ENCODE measurements around the gene CYP2C8. TPM values are rescaled to one million over a fixed set of nuclear protein-coding genes. Genes with fewer than 3 reads are reported as not detected.

Gene CYP2C8
- total and polyA plus RNA-seq, 2 experiments from 2014 or later: 1.2 to 4.1 TPM

GRCh38 chr10:95077556-95077955 lies 8.3 kb upstream of the CYP2C8 start (continued):
- TF ChIP-seq CTCF (conservative IDR thresholded peaks at IDR 0.05; ENCODE audit: low read depth in 2 of 2) (no peak), EZH2 (IDR thresholded peaks at IDR 0.05; ENCODE audit: low read depth, unreplicated experiment) (no peak)

- Histone ChIP-seq H3K4me1 (ENCODE audit: insufficient read depth) (no peaks in the 10 kb centered on the region), H3K36me3 (ENCODE audit: insufficient read depth) (no peaks in the 10 kb centered on the region), H3K9me2 (ENCODE audit: insufficient read depth) (no peaks in the 10 kb centered on the region), H2AFZ (no peak overlapping the region), H3K27me3 (ENCODE audit: insufficient read depth) (no peaks in the 10 kb centered on the region), H3K4me2 (no peak overlapping the region), H3F3A (replicated peaks; ENCODE audit: low read depth) (no peaks in the 10 kb centered on the region), H3K27ac (ENCODE audit: low read depth) (no peak overlapping the region), H4K20me1 (replicated peaks; ENCODE audit: insufficient read depth) (no peaks in the 10 kb centered on the region), H3K79me2 (replicated peaks; ENCODE audit: insufficient read depth) (no peaks in the 10 kb centered on the region), H3K4me3 (no peak overlapping the region)
- H3K9me3 Mint-ChIP-seq: no peaks in the 10 kb centered on the region
- H3K27me3 Mint-ChIP-seq (ENCODE audit: insufficient read depth, low read depth, poor library complexity): no peaks in the 10 kb centered on the region
- no peaks in the 10 kb centered on the region for H3K36me3 Mint-ChIP-seq (ENCODE audit: low read depth)
- H3K27ac Mint-ChIP-seq: no peak overlapping the region
- H3K4me1 Mint-ChIP-seq: no peaks in the 10 kb centered on the region
- ATAC-seq: no peak
- TF ChIP-seq REST (IDR thresholded peaks at IDR 0.05; ENCODE audit: unreplicated experiment) (no peak), EZH2 (IDR thresholded peaks at IDR 0.05; ENCODE audit: low read depth, unreplicated experiment) (no peak), POLR2AphosphoS5 (IDR thresholded peaks at IDR 0.05; ENCODE audit: low read depth) (no peak), ZNF462 (CRISPR knock-in tag; IDR thresholded peaks at IDR 0.05) (no peak), ETS1 (IDR thresholded peaks at IDR 0.05) (no peak), EZH2phosphoT487 (IDR thresholded peaks at IDR 0.05; ENCODE audit: unreplicated experiment) (no peak), CREB1 (CRISPR knock-in tag; IDR thresholded peaks at IDR 0.05; ENCODE audit: low read depth) (no peak), NANOG (IDR thresholded peaks at IDR 0.05; ENCODE audit: borderline replicate concordance) (no peak)
- H3K4me3 Mint-ChIP-seq: no peak overlapping the region
- no peak for DNase-seq (ENCODE audit: low spot score)
Observed at GRCh38 chr10:95071107-95071660, 1.9 kb upstream of the CYP2C8 start.
